A673 (cell line): ENCODE data around the gene ZNF831. TPM values are rescaled to one million over a fixed set of nuclear protein-coding genes. Genes with fewer than 3 reads are reported as not detected.

ENCODE experiments used
- BruUV-seq: library from RNA; stranded (reverse); fragments of 400-500 nt; replicated peaks from 2 replicates; lab custom pipeline; 2021; lab: Mats Ljungman, UMichigan
- CTCF ChIA-PET: fragments of 300-600 bp; sonication (Branson Sonifier 250); formaldehyde crosslinking; loops from one replicate; lab custom pipeline; 2022; ENCODE audit warnings: antibody characterized with exemption; lab: Charles Lee
- POLR2A ChIA-PET: fragments of 300-600 bp; sonication (Branson Sonifier 250); formaldehyde crosslinking; loops from one replicate; lab custom pipeline; 2022; ENCODE audit warnings: antibody characterized with exemption; ENCODE audit not compliant: low non-redundant PET; lab: Charles Lee
- DNase-seq: peaks from one replicate; pipeline ENCODE4 v3.0.0-alpha.2; 2015; ENCODE audit warnings: low spot score
- H3K27ac ChIP-seq: fragments of 200-600 bp; sonication (generic); 2 replicates; pipeline ENCODE4 v1.5.1; 2016; ENCODE audit warnings: mixed run types, low read depth, mild to moderate bottlenecking, mixed read lengths, antibody characterized with exemption, low read length; ENCODE audit not compliant: poor library complexity, severe bottlenecking
- H3K27me3 ChIP-seq: fragments of 200-600 bp; sonication (generic); replicated peaks from 2 replicates; pipeline ENCODE4 v1.6.1; 2017; ENCODE audit warnings: mixed run types, low read depth, mild to moderate bottlenecking, mixed read lengths, antibody characterized with exemption, low read length; ENCODE audit not compliant: insufficient read depth, poor library complexity
- H3K36me3 ChIP-seq: fragments of 200-600 bp; sonication (generic); 2 replicates; pipeline ENCODE4 v1.6.1; 2016; ENCODE audit warnings: mixed run types, mild to moderate bottlenecking, mixed read lengths, antibody characterized with exemption, low read length; ENCODE audit not compliant: insufficient read depth, poor library complexity, severe bottlenecking
- H3K4me1 ChIP-seq: fragments of 200-600 bp; sonication (generic); 2 replicates; pipeline ENCODE4 v1.6.1; 2017; ENCODE audit warnings: mixed run types, mild to moderate bottlenecking, mixed read lengths, antibody characterized with exemption, low read length; ENCODE audit not compliant: insufficient read depth, poor library complexity, severe bottlenecking
- H3K4me3 ChIP-seq: fragments of 200-600 bp; sonication (generic); 2 replicates; pipeline ENCODE4 v1.5.1; 2016; ENCODE audit warnings: low read depth, mixed run types, mild to moderate bottlenecking, mixed read lengths, low read length; ENCODE audit not compliant: poor library complexity, severe bottlenecking
- H3K9me3 ChIP-seq: fragments of 200-600 bp; sonication (generic); 2 replicates; pipeline ENCODE4 v1.6.1; 2016; ENCODE audit warnings: mixed run types, low read depth, mild to moderate bottlenecking, mixed read lengths, antibody characterized with exemption, low read length; ENCODE audit not compliant: poor library complexity, severe bottlenecking
- EZH2 ChIP-seq: fragments of 200-600 bp; sonication (generic); IDR thresholded peaks from 2 replicates; pipeline ENCODE4 v1.6.1; 2017; ENCODE audit warnings: borderline replicate concordance, low read depth, mild to moderate bottlenecking, mixed read lengths, antibody characterized with exemption, low read length; ENCODE audit not compliant: poor library complexity, severe bottlenecking
- intact Hi-C: fragments of 100-400 bp; cut with micrococcal nuclease; formaldehyde crosslinking; loops from one replicate; pipeline ENCODE4 v1.10.0; 2022; ENCODE audit not compliant: unreplicated experiment
- total RNA-seq: library from RNA; stranded (reverse); gene quantifications from 2 replicates; pipeline ENCODE4 v1.2.3, GENCODE V29; 2021
- TF ChIP-seq, protein P1 (sequence below): fragments of 300-800, 200-600 bp; sonication (generic); conservative IDR thresholded peaks from 2 replicates; pipeline ENCODE4 v1.5.1; 2017; ENCODE audit warnings: low read depth, mild to moderate bottlenecking, antibody characterized with exemption, low read length, moderate library complexity, mixed read lengths

Gene ZNF831
- total RNA-seq, 1 experiment from 2014 or later = not detected

- no peaks in the 10 kb centered on the region for H3K36me3 ChIP-seq
- no peak overlapping the region for H3K4me3 ChIP-seq
- TF ChIP-seq EZH2 = no peak
- TF ChIP-seq, protein P1, sequence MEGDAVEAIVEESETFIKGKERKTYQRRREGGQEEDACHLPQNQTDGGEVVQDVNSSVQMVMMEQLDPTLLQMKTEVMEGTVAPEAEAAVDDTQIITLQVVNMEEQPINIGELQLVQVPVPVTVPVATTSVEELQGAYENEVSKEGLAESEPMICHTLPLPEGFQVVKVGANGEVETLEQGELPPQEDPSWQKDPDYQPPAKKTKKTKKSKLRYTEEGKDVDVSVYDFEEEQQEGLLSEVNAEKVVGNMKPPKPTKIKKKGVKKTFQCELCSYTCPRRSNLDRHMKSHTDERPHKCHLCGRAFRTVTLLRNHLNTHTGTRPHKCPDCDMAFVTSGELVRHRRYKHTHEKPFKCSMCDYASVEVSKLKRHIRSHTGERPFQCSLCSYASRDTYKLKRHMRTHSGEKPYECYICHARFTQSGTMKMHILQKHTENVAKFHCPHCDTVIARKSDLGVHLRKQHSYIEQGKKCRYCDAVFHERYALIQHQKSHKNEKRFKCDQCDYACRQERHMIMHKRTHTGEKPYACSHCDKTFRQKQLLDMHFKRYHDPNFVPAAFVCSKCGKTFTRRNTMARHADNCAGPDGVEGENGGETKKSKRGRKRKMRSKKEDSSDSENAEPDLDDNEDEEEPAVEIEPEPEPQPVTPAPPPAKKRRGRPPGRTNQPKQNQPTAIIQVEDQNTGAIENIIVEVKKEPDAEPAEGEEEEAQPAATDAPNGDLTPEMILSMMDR = no peak
- H3K27ac ChIP-seq = no peak overlapping the region
- intact Hi-C loops = no loop called here
- no peaks in the 10 kb centered on the region for H3K9me3 ChIP-seq
- H3K27me3 ChIP-seq = peaks cover 3% of the 10 kb centered on the region
- ChIA-PET CTCF (no interaction called here), POLR2A (no interaction called here)
- BruUV-seq = no TSS peak
- no peak for DNase-seq
- no peaks in the 10 kb centered on the region for H3K4me1 ChIP-seq
These were observed 16.0 kb upstream of the ZNF831 start for GRCh38 chr20:59147586-59147985.

GRCh38 chr20:59148701-59149493 lies 14.7 kb upstream of the ZNF831 start:
- Histone ChIP-seq H3K9me3 (no peaks in the 10 kb centered on the region), H3K27me3 (peaks cover 3% of the 10 kb centered on the region), H3K4me1 (no peaks in the 10 kb centered on the region), H3K4me3 (no peak overlapping the region), H3K36me3 (no peaks in the 10 kb centered on the region), H3K27ac (no peak overlapping the region)
- intact Hi-C loops = no loop called here
- ChIA-PET CTCF (no interaction called here), POLR2A (no interaction called here)
- DNase-seq = peak; percentile 53
- BruUV-seq = no TSS peak
- TF ChIP-seq EZH2 = no peak
- TF ChIP-seq, protein P1 = no peak

DNA sequence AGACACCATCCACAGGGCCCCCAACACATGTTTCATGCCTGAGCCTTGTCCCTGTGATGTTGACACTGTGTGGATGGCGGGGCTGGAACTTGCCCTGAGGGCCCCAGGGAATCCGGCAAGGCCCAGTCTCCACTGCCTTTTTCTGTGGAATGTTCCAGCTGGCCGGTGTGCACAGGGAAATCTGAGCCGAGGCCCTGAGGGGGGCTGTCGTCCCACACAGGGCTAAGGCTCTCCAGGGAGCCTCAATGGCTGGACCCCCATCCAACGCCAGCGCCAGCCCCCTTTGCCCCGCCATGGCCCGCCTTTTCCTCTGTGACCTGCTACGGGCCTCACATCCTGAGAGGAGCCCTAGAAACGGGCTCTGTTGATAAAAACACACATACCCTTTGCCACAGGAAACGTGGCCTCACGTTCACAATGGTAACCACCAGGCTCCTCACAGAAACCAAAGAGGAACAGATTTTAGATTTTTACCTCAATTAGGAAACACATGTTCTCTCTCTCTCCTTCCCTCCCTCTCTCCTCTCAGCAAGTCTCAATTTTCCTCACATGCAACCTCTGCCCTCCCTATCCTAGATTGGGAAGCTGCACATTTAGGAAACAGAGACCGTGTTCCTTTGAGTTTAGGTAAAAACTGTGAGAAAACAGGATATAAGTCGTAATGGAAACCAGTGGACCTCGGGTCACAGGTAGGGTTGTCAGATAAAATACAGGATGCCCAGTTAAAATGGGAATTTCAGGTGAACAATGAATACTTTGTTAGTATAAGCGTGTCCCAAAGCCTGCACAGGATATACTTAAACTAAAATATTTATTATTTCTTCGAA lies 13.7 kb upstream of the ZNF831 start:
- BruUV-seq = no TSS peak
- POLR2A ChIA-PET = no interaction called here
- H3K9me3 ChIP-seq = no peaks in the 10 kb centered on the region
- no peak for DNase-seq
- TF ChIP-seq, protein P1 = no peak
- no peak for TF ChIP-seq EZH2
- H3K4me1 ChIP-seq = no peaks in the 10 kb centered on the region
- CTCF ChIA-PET = no interaction called here
- peaks cover 3% of the 10 kb centered on the region for H3K27me3 ChIP-seq
- H3K4me3 ChIP-seq = no peak overlapping the region
- H3K36me3 ChIP-seq = no peaks in the 10 kb centered on the region
- intact Hi-C loops = no loop called here
- no peak overlapping the region for H3K27ac ChIP-seq
